Thyroid gland (tissue), 4 donors: ENCODE data around the gene CHURC1. TPM values are rescaled to one million over a fixed set of nuclear protein-coding genes. Genes with fewer than 3 reads are reported as not detected.

Source experiments
- DNase-seq, 2 donors: peaks; one replicate each; pipeline ENCODE4 v3.0.0-alpha.2; 2019
- H3K27ac ChIP-seq, 3 donors: fragments of 200-600 bp; sonication (generic); 1 replicate in 2 of 3; 2 replicates in 1 of 3; pipeline ENCODE4 v1.5.1; 2016 to 2019; ENCODE audit warnings: mild to moderate bottlenecking in 1 of 3, moderate library complexity in 1 of 3
- H3K27me3 ChIP-seq: fragments of 200-600 bp; sonication (generic); one replicate; pipeline ENCODE4 v1.5.1; 2019
- H3K36me3 ChIP-seq, 2 donors: fragments of 200-600 bp; sonication (generic); one replicate each; pipeline ENCODE4 v1.5.1; 2016 to 2019
- H3K4me1 ChIP-seq, 2 donors: fragments of 200-600 bp; sonication (generic); one replicate each; pipeline ENCODE4 v1.5.1; 2017 to 2019
- H3K4me3 ChIP-seq, 3 donors: fragments of 200-600 bp; sonication (generic); replicated peaks in 1 of 3; 1 replicate in 2 of 3; 2 replicates in 1 of 3; pipeline ENCODE4 v1.5.1; 2016; ENCODE audit warnings: mild to moderate bottlenecking in 1 of 3
- H3K9me3 ChIP-seq: fragments of 200-600 bp; sonication (generic); one replicate; pipeline ENCODE4 v1.5.1; 2017
- CTCF ChIP-seq, 6 experiments: fragments of 200-600 bp in 3 of 6; fragments of 450-650 bp in 3 of 6; sonication (generic) in 3 of 6; IDR thresholded peaks; one replicate each; pipeline ENCODE4 v1.5.1; 2016 to 2019; ENCODE audit warnings: antibody characterized with exemption in 6 of 6, mild to moderate bottlenecking in 2 of 6, inconsistent platforms in 1 of 6, moderate library complexity in 1 of 6
- POLR2A ChIP-seq, 2 donors: fragments of 450-650 bp; IDR thresholded peaks; one replicate each; pipeline ENCODE4 v1.6.1; 2017; ENCODE audit warnings: antibody characterized with exemption in 2 of 2, mild to moderate bottlenecking in 2 of 2, moderate library complexity in 1 of 2
- WGBS, 2 donors: methylation state at CpG; one replicate each; pipeline ENCODE4 v1.1.5; 2017; 5-methylcytosine and 5-hydroxymethylcytosine counted together
- intact Hi-C: fragments of 100-400 bp; cut with DNase I; formaldehyde crosslinking; loops from one replicate; pipeline ENCODE4 v1.15.1; 2023
- total RNA-seq, 4 donors: library from RNA; depleted of rRNA; stranded (reverse); fragments of >200 nt; gene quantifications; one replicate each; pipeline ENCODE4 v1.2.3, GENCODE V29; 2016

The CHURC1 gene
- total RNA-seq, 4 donors from 2014 or later: 63.7 to 90.2 (median 71.7) TPM

GRCh38 chr14:64868841-64869240 lies 45.4 kb upstream of the CHURC1 start:
- no peaks in the 10 kb centered on the region for H3K36me3 ChIP-seq
- no peak for DNase-seq
- H3K4me1 ChIP-seq: no peaks in the 10 kb centered on the region
- no peaks in the 10 kb centered on the region for H3K9me3 ChIP-seq
- 84 to 85% methylated on average over 1 of the region's 1 CpG for WGBS, 2 donors
- intact Hi-C loops: no loop called here
- H3K27ac ChIP-seq: no peak overlapping the region
- H3K4me3 ChIP-seq: no peak overlapping the region
- H3K27me3 ChIP-seq: no peaks in the 10 kb centered on the region
- TF ChIP-seq CTCF (IDR thresholded peaks at IDR 0.05) (no peak), POLR2A (IDR thresholded peaks at IDR 0.05) (no peak)

- H3K36me3 ChIP-seq: no peaks in the 10 kb centered on the region
- H3K27me3 ChIP-seq: no peaks in the 10 kb centered on the region
- 75 to 81% methylated on average over 2 of the region's 2 CpGs for WGBS, 2 donors
- H3K27ac ChIP-seq: no peak overlapping the region
- no peak overlapping the region for H3K4me3 ChIP-seq
- H3K4me1 ChIP-seq: no peaks in the 10 kb centered on the region
- no peak for DNase-seq
- no peak for TF ChIP-seq POLR2A (IDR thresholded peaks at IDR 0.05)
- TF ChIP-seq CTCF (IDR thresholded peaks at IDR 0.05): no peak
- intact Hi-C loops: no loop called here
- no peaks in the 10 kb centered on the region for H3K9me3 ChIP-seq
Measured at GRCh38 chr14:64870160-64870559, 44.1 kb upstream of the CHURC1 start.

- no peak overlapping the region for H3K27ac ChIP-seq
- TF ChIP-seq CTCF (IDR thresholded peaks at IDR 0.05) (no peak), POLR2A (IDR thresholded peaks at IDR 0.05) (no peak)
- no peaks in the 10 kb centered on the region for H3K9me3 ChIP-seq
- H3K4me3 ChIP-seq: no peak overlapping the region
- no peaks in the 10 kb centered on the region for H3K27me3 ChIP-seq
- no peaks in the 10 kb centered on the region for H3K4me1 ChIP-seq
- intact Hi-C loops: no loop called here
- DNase-seq: no peak
- 78 to 81% methylated on average over 2 of the region's 2 CpGs for WGBS, 2 donors
- no peaks in the 10 kb centered on the region for H3K36me3 ChIP-seq
Measured at GRCh38 chr14:64871344-64871743, 42.9 kb upstream of the CHURC1 start.

- Histone ChIP-seq H3K36me3 (no peaks in the 10 kb centered on the region), H3K4me3 (no peak overlapping the region), H3K9me3 (no peaks in the 10 kb centered on the region), H3K4me1 (no peaks in the 10 kb centered on the region), H3K27ac (no peak overlapping the region), H3K27me3 (no peaks in the 10 kb centered on the region)
- no peak for DNase-seq
- 75% methylated on average over 3 of the region's 3 CpGs for WGBS, 2 donors
- intact Hi-C loops: no loop called here
- no peak for TF ChIP-seq POLR2A (IDR thresholded peaks at IDR 0.05)
- no peak for TF ChIP-seq CTCF (IDR thresholded peaks at IDR 0.05)
Measured at GRCh38 chr14:64873506-64874219, 40.6 kb upstream of the CHURC1 start.

- Histone ChIP-seq H3K27me3 (no peaks in the 10 kb centered on the region), H3K4me3 (no peak overlapping the region), H3K9me3 (no peaks in the 10 kb centered on the region), H3K4me1 (peaks cover 0 to 11% of the 10 kb centered on the region in 2 donors), H3K36me3 (no peaks in the 10 kb centered on the region), H3K27ac (no peak overlapping the region)
- no peak for DNase-seq
- intact Hi-C loops: no loop called here
- 84 to 86% methylated on average over 4 of the region's 4 CpGs for WGBS, 2 donors
- TF ChIP-seq POLR2A (IDR thresholded peaks at IDR 0.05): no peak
- TF ChIP-seq CTCF (IDR thresholded peaks at IDR 0.05): no peak
Measured at GRCh38 chr14:64875350-64875749, 38.9 kb upstream of the CHURC1 start.
